ENCODE measurements around the gene LMBRD1.
"Not testable (repeated sequence)": the region's sequence is repeated elsewhere in the genome, so short reads cannot be mapped to it uniquely, and the experiment has no call there.

DNA sequence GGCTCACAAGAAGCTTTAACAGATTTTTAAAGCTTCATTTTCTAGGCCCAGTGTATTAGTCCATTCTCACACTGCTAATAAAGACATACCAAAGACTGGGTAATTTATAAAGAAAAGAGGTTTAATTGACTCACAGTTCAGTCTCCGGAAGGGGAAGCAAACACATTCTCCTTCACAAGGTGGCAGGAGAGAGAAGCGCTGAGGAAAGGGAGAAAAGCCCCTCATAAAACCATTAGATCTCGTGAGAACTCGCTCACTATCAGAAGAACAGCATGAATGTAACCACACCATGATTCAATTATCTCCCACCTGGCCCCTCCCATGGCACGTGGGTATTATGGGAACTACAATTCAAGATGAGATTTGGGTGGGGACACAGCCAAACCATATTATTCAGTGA, 27.5 kb upstream of the LMBRD1 start:
- not testable (repeated sequence) for TF ChIP-seq CTCF, POLR2A (IDR thresholded peaks at IDR 0.05)
